ENCODE measurements around the gene CCR3. TPM values are rescaled to one million over a fixed set of nuclear protein-coding genes. Genes with fewer than 3 reads are reported as not detected.

Gene CCR3
- total RNA-seq, 4 donors from 2014 or later: not detected

DNA sequence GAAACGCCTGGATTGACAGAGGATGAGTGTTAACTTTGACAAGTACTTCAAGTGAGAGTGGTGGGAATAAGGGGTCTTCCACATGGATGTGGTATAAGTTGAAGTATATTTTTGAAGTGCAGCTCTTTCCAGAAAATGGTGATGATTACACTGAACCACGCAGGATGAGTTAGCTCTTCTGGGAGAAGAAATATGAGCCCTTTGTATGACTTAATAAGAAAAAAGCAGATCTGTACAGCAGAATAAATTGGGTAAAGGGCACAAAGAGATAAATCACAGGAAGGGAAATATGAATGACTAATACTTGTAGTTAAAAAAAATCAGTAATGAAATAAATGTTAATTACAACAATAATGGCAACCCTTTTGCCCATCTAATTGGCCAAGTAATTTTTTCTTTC is 1.3 kb downstream of the CCR3 start:
- Histone ChIP-seq H3K9me3 (no peaks in the 10 kb centered on the region), H3K4me3 (replicated peaks in 1 of 3) (no peak overlapping the region), H3K4me1 (no peaks in the 10 kb centered on the region), H3K36me3 (no peaks in the 10 kb centered on the region), H3K27me3 (no peaks in the 10 kb centered on the region), H3K27ac (no peak overlapping the region)
- DNase-seq: no peak
- intact Hi-C loops (cut with DNase I): no loop called here
- no peak for TF ChIP-seq POLR2A (IDR thresholded peaks at IDR 0.05)
- TF ChIP-seq CTCF (IDR thresholded peaks at IDR 0.05): no peak
- WGBS, 2 donors: 61 to 67% methylated on average over 2 of the region's 2 CpGs

DNA sequence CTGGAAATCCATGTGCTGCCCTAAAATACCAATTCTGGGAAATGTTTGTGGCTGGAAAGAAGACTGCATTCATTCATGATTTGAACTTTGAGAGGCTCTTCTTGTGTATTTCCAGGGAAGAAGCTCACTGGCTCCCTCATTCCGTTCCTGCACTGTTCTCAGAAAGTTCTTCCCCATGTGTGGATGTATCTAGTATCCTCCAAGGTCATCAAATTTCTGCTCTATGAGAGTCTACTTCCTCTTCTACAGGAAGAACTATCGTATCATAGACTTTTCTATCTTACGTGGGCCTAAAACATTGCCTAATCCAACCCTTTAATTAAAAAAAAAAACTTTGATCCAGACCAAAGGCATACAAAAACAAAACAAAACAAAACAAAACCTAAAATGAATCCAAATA is 2.9 kb downstream of the CCR3 start:
- TF ChIP-seq POLR2A (IDR thresholded peaks at IDR 0.05): no peak
- TF ChIP-seq CTCF (IDR thresholded peaks at IDR 0.05): no peak
- Histone ChIP-seq H3K4me3 (replicated peaks in 1 of 3) (no peak overlapping the region), H3K36me3 (no peaks in the 10 kb centered on the region), H3K4me1 (no peaks in the 10 kb centered on the region), H3K27ac (no peak overlapping the region), H3K27me3 (no peaks in the 10 kb centered on the region), H3K9me3 (no peaks in the 10 kb centered on the region)
- no peak for DNase-seq
- WGBS, 2 donors: 75 to 88% methylated on average over 3 of the region's 3 CpGs
- intact Hi-C loops (cut with DNase I): no loop called here

- H3K4me3 ChIP-seq (replicated peaks in 1 of 3): no peak overlapping the region
- TF ChIP-seq CTCF (IDR thresholded peaks at IDR 0.05): no peak
- no peak for TF ChIP-seq POLR2A (IDR thresholded peaks at IDR 0.05)
- H3K4me1 ChIP-seq: no peaks in the 10 kb centered on the region
- H3K27me3 ChIP-seq: no peaks in the 10 kb centered on the region
- DNase-seq: no peak
- H3K36me3 ChIP-seq: no peaks in the 10 kb centered on the region
- H3K27ac ChIP-seq: no peak overlapping the region
- H3K9me3 ChIP-seq: no peaks in the 10 kb centered on the region
- 70 to 75% methylated on average over 1 of the region's 1 CpG for WGBS, 2 donors
- intact Hi-C loops (cut with DNase I): no loop called here
Measured at GRCh38 chr3:46252980-46253379, 10.7 kb downstream of the CCR3 start.

- 98 to 99% methylated on average over 2 of the region's 2 CpGs for WGBS, 2 donors
- H3K36me3 ChIP-seq: no peaks in the 10 kb centered on the region
- no peaks in the 10 kb centered on the region for H3K9me3 ChIP-seq
- intact Hi-C loops (cut with DNase I): no loop called here
- H3K4me1 ChIP-seq: no peaks in the 10 kb centered on the region
- TF ChIP-seq POLR2A (IDR thresholded peaks at IDR 0.05) (no peak), CTCF (IDR thresholded peaks at IDR 0.05) (no peak)
- DNase-seq: no peak
- H3K27me3 ChIP-seq: no peaks in the 10 kb centered on the region
- H3K27ac ChIP-seq: no peak overlapping the region
- H3K4me3 ChIP-seq (replicated peaks in 1 of 3): no peak overlapping the region
Measured at GRCh38 chr3:46258525-46258924, 16.3 kb downstream of the CCR3 start.

DNA sequence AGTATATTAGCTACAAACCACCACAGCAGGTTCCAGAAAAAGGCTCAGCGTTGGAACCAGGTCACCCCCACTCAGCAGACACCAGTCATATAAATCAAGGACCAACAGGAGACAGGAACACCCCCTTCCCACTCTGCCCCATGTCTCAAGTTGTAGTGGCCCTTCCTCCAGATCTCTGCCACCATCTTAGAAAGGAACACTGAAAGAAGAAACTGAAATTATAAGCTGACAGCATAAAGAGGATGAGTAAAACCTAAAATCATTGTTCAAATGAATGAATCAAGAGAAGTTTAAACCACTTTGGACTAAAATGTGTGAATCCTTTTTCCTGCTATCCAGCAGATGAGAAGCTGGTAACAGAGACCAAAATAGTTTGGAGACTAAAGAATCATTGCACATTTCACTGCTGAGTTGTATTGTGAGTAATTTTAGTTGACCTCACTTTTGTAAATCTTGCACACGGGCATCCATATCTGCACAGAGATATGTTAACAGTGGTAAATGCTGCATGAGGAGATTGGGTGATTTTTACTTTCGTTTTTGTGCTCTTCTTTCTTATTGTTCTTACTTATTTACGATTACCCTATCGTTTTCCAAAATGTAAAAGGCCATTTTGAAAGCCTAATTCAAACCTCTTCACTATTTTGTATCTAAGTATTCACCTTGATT is 19.8 kb downstream of the CCR3 start:
- H3K9me3 ChIP-seq: no peaks in the 10 kb centered on the region
- no peak overlapping the region for H3K4me3 ChIP-seq (replicated peaks in 1 of 3)
- H3K36me3 ChIP-seq: no peaks in the 10 kb centered on the region
- H3K27me3 ChIP-seq: no peaks in the 10 kb centered on the region
- DNase-seq: no peak
- no peaks in the 10 kb centered on the region for H3K4me1 ChIP-seq
- no peak for TF ChIP-seq CTCF (IDR thresholded peaks at IDR 0.05)
- no peak for TF ChIP-seq POLR2A (IDR thresholded peaks at IDR 0.05)
- H3K27ac ChIP-seq: no peak overlapping the region
- intact Hi-C loops (cut with DNase I): no loop called here
- WGBS, 2 donors: 75 to 84% methylated on average over 5 of the region's 5 CpGs

All from thyroid gland (tissue), 4 donors.